NCI-H748 treated with DMSO at 0.1 percent for 48 hours (cell line): Measurements from ENCODE around the gene CCDC134.
"Not testable (repeated sequence)": the region's sequence is repeated elsewhere in the genome, so short reads cannot be mapped to it uniquely, and the experiment has no call there.

Experiments used
- DNase-seq: peaks from one replicate; lab custom pipeline; 2025; lab: John Stamatoyannopoulos, UW

Gene CCDC134

DNA sequence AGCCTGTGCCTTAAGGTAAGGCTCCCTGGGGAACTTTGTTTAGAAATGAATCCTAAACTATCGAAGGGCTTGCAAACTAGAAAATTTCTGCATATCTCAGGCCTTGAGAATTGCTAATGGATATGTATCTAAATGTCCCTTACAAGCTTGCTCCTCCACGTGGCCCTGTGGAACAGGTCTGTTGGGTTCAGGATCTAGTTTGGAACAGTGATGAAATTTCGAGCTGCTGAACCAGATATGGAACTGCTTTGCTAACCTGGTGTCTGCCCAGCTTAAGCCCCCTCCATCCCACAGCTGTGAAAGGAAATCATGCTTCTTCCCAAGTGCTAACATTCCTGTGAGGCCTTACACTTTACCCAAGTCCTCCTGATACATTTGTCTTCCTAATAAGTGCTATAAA is 44.0 kb downstream of the CCDC134 start:
- no peak for DNase-seq

- no peak for DNase-seq
Observed at GRCh38 chr22:41845380-41846267, 45.1 kb downstream of the CCDC134 start.

- DNase-seq, result no peak
Observed at GRCh38 chr22:41846268-41846987, 45.9 kb downstream of the CCDC134 start.

DNA sequence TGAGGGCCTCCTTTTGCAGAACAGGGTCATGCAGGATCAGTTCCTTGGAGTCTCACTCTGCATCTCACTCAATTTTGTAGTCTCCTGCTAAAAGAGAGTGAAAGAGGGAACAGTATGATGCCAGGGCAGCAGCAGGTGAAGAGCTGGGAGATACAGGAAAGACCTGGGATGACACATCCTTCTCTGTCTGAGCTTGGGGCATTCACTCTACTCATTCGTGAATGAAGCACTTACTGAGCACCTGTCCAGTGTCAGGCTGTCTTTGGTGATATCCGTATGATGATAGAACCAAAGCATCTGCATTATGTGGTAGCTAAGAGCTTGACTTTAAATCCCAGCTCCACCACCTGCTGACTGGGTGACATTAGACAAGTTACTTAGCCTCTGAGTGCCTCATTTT is 46.8 kb downstream of the CCDC134 start:
- DNase-seq, result no peak

DNA sequence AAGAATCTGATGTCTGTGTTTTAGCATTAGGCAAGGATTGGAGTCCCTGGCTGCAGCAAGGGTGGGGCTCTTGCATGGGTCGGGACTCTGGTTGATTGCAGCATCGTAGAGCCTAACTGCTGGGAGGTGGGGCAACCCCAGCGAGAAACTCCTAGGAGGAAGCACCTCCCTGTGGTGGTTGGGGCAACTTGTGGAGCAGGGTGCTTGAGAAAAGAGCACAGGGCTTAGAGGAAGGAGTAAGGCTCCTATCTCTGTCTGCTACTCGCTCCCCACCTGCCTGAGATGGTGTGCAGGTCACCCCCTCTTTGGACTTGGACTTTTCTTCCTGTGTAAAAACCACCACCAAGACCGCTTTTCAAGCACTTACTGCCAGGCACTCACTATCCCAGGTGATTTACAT is 48.0 kb downstream of the CCDC134 start:
- DNase-seq, result no peak

GRCh38 chr22:41856469-41856868 is 56.0 kb downstream of the CCDC134 start:
- DNase-seq, result no peak

DNA sequence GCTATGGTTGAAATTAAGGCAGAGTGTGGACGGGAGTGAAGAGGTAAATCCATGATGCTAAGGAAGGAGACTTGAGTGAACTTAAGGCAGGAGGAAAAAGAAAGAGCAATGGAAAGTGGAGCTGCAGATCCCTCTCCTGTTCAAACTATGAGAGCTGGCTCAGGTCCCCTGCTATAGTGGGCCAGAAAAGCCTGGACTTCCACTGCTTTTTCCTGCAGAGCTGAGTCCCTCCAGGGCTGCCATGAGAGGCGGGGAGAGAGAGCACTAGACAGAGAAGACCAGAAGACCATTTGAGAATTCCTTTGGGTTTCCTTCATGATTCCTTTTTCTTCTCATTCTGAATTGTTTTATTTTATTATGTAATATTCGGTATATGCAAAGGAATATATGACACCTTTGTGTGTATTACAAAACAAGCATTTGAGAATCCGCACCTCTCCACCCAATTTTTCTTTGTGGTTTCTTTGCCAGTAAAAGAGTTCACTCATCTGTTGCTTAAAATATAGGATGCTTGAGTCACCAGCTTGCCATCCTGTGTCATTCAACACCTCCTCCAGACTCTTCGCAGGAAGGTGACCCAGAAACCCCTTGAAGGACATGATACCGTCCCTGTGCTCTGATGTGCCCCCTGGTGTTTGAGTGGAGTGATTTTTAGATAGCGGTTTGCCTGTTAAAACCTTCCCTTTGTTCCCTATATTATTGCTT is 56.8 kb downstream of the CCDC134 start:
- DNase-seq, result no peak

GRCh38 chr22:41857860-41858199 is 57.4 kb downstream of the CCDC134 start:
- DNase-seq, result no peak

DNA sequence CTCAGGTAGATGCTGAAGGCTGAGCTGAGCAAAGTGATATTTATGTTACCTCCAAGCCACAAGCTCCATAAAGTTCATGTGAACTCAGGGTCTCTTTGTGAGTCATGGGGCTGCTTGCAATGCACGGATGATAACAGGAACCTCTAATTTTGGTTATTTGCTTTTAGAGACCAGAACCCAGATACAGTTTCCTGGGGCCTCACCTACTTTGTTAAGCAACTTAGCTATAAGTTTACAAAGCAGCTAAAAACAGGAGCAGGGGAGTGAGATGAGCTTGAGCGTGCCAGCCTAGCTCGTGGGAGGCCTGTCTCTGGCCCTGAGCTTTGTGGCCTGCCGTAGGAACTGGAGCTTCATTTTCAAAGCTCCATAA is 61.7 kb downstream of the CCDC134 start:
- DNase-seq, result no peak

DNA sequence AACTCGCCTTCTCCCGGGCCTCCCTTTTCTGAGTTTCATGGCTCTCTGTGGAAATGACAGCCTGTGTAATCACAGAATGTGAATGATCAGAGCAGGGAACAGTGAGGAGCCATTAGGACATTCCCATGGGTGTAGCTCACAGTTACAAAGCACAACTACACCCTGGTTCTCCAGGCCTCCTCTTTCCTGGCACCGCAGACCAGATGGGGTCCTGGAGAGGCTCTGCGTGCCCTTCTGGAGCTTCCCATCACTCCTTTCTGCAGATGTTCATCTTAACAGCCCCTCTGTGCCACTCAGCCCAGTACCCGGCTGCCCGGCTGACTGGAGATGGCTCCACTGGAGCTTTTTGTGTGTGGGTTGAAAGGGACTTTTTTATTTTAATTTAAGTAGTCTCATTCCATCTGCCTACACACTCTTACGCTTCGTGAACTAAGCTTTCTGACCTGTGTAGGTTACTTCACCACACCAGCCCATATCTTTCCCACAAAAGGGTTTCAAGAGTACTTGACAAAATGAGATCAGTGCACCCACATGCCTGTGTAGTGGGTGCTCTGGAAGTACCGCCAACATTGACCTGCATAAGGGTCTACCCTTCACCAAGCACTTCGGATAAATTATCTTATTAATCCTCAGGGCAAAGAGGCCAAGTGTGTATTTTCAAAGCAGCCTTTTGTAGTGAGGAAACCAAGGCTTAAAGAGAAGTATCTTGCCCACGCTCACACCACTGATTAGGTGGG is 62.2 kb downstream of the CCDC134 start:
- DNase-seq, result no peak

DNA sequence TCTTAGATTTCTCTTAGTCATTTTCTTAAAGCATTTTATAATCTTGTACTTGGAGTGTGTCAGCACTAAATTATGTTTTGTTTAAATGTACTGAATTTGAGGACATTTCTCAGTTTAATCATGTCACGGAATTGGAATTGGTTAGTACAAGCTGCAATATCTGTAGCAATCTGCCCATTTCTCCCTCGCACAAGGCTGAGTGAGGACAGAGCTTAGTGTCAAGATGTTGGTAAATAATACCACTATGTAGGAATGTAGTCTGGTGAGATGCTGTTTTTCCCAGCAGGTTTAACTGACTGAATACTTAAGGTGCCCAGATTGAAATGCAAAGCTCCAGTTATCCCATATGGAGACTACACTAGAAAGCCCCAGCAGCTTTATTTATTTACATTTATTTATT is 63.0 kb downstream of the CCDC134 start:
- no peak for DNase-seq

DNA sequence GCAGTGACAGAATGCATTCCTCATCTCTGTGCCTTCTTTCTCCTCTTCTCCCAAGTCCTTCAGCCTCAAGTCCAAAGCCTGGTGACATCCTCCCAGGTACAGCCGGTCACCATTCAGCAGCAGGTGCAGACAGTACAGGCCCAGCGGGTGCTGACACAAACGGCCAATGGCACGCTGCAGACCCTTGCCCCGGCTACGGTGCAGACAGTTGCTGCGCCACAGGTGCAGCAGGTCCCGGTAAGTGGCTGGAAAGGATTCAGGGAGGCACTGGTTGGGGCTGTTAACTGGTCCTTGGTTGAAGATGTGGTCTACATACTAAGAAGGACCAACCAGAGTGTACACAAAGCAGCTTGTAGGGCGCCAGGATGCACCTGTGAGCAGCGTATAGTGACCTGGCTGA is 68.1 kb downstream of the CCDC134 start:
- DNase-seq, result no peak

DNA sequence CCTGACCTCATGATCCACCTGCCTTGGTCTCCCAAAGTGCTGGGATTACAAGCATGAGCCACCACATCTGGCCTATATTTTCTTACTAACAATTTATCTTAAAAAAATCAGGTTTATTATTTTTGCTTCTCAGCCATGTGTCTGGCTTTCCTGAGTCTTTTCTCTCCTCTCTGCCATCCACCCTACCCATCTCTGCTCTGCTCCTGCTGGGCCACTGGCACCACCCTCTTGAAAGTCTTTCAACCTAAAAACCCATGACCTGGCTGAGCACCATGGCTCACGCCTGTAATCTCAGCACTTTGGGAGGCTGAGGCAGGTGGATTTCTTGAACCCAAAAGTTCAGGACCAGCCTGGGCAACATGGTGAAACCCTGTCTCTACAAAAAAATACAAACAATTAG is 69.6 kb downstream of the CCDC134 start:
- DNase-seq, result not testable (repeated sequence)

- DNase-seq, result no peak
Observed at GRCh38 chr22:41870786-41871185, 70.3 kb downstream of the CCDC134 start.

DNA sequence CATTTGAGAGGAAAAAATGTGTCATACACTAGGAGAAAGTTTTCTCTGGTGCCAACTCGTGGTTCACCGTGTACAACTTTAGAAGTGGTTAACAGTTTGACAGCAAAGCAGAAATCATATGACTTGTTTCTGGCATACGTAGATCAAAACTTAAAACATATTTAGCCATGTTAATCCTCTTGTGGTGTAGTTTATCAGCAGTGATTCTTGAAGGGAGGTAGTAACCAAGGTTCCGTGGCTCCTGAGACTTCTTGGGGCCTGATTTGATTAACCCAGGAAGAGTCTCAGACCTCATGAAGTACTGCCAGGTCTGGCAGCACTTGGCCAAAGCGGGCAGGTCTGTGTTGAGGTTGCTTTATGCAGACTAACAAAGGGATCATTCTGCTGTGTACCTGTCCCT is 72.9 kb downstream of the CCDC134 start:
- no peak for DNase-seq

DNA sequence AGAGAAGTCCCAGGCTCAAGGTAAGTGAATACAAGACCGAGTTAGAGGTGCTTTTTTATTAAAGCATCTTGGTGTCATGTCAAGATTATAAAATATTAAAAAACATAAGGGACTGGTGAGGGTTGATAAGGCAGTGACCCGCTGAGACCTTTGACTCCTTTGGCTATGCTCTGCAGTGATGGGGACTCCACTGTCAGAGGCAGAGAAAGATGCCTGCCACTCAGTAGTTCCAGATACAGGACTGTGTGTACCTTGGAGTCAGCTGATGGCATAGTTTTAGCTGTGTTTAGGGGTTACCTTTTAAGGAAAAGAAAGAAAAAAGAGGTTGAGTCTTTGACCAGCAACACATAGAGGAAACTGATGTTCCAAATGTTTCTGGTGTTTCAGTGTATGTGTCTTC is 73.6 kb downstream of the CCDC134 start:
- no peak for DNase-seq

DNA sequence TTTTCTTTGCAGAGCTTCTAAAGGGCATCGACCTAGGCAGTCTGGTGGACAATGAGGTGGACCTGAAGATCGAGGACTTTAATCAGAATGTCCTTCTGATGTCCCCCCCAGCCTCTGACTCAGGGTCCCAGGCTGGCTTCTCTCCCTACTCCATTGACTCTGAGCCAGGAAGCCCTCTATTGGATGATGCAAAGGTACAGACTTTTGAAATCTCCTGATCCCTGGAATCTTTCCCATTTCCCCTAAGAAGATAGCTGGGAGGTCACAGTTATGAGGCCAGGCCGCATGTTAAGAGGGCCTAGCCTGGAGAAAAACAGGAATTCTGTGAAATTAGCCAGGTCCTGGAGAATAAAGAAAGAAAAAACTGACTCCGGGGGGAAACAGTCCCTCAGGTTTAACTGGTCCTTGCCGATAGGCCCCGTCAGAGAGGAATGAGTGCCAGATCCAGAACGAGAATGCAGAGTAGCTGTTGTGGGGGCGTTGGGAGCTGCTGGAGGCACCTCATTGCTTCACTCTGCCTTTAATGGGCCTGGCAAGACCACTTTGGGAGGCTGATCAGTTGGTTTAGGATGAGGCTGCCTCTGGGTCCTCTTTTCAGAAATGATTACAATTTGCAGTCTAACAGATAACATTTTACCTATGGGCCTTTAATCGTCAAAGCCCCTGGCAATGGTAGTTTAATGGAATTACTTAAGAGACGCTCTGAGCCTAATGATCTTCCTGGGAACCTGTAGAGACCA is 75.2 kb downstream of the CCDC134 start:
- no peak for DNase-seq
